ENCODE data around the gene MAST2.
"Not testable (repeated sequence)": the region's sequence is repeated elsewhere in the genome, so short reads cannot be mapped to it uniquely, and the experiment has no call there.

The MAST2 gene

GRCh38 chr1:45906883-45907282 is 103.5 kb downstream of the MAST2 start:
- DNase-seq, result no peak

- DNase-seq, result no peak
These were observed 105.3 kb downstream of the MAST2 start for GRCh38 chr1:45908611-45909140.

- no peak for DNase-seq
These were observed 108.2 kb downstream of the MAST2 start for GRCh38 chr1:45911634-45912033.

GRCh38 chr1:45913183-45913683 is 109.8 kb downstream of the MAST2 start:
- peak; percentile 95 for DNase-seq

GRCh38 chr1:45913731-45914501 is 110.5 kb downstream of the MAST2 start:
- DNase-seq, result no peak

GRCh38 chr1:45914836-45915235 is 111.4 kb downstream of the MAST2 start:
- no peak for DNase-seq

GRCh38 chr1:45922374-45922773 is 119.0 kb downstream of the MAST2 start:
- no peak for DNase-seq

- no peak for DNase-seq
These were observed 119.4 kb downstream of the MAST2 start for GRCh38 chr1:45922813-45923212.

GRCh38 chr1:45923343-45923742 is 119.9 kb downstream of the MAST2 start:
- no peak for DNase-seq

GRCh38 chr1:45924736-45925135 is 121.3 kb downstream of the MAST2 start:
- peak; percentile 39 for DNase-seq

- no peak for DNase-seq
These were observed 122.4 kb downstream of the MAST2 start for GRCh38 chr1:45925728-45926287.

GRCh38 chr1:45926330-45926729 is 122.9 kb downstream of the MAST2 start:
- DNase-seq, result no peak

GRCh38 chr1:45927231-45927915 is 124.0 kb downstream of the MAST2 start:
- DNase-seq, result not testable (repeated sequence)

GRCh38 chr1:45928486-45929205 is 125.2 kb downstream of the MAST2 start:
- DNase-seq, result peak; percentile 6

- DNase-seq, result peak; percentile 70
These were observed 125.9 kb downstream of the MAST2 start for GRCh38 chr1:45929257-45929687.

GRCh38 chr1:45930258-45931150 is 127.1 kb downstream of the MAST2 start:
- DNase-seq, result no peak

GRCh38 chr1:45932205-45932604 is 128.8 kb downstream of the MAST2 start:
- not testable (repeated sequence) for DNase-seq

GRCh38 chr1:45934947-45935346 is 131.5 kb downstream of the MAST2 start:
- DNase-seq, result no peak

- no peak for DNase-seq
These were observed 134.6 kb downstream of the MAST2 start for GRCh38 chr1:45938029-45938428.

- DNase-seq, result no peak
These were observed 139.0 kb downstream of the MAST2 start for GRCh38 chr1:45942411-45942810.

GRCh38 chr1:45943185-45943584 is 139.8 kb downstream of the MAST2 start:
- no peak for DNase-seq

GRCh38 chr1:45945426-45945825 is 142.0 kb downstream of the MAST2 start:
- peak; percentile 58 for DNase-seq

Measured in EL (cell line).